HG03558 (cell line): ENCODE results near the gene EN2.

Source experiments
- ATAC-seq: cut with Tn5 transposase; IDR thresholded peaks from one replicate; pipeline ENCODE4 v1.9.1; 2021; ENCODE audit warnings: moderate number of reproducible peaks; ENCODE audit not compliant: unreplicated experiment; ENCODE audit errors: extremely low read depth

The EN2 gene

GRCh38 chr7:155461631-155462030 lies 3.7 kb downstream of the EN2 start:
- no peak for ATAC-seq

GRCh38 chr7:155462163-155462735 lies 4.3 kb downstream of the EN2 start:
- ATAC-seq = no peak

GRCh38 chr7:155463114-155463811 lies 5.3 kb downstream of the EN2 start:
- no peak for ATAC-seq

- ATAC-seq = no peak
Measured at GRCh38 chr7:155464183-155464582, 6.3 kb downstream of the EN2 start.

- no peak for ATAC-seq
Measured at GRCh38 chr7:155464948-155465739, 7.2 kb downstream of the EN2 start.

GRCh38 chr7:155465761-155466141 lies 7.8 kb downstream of the EN2 start:
- ATAC-seq = no peak

GRCh38 chr7:155466142-155466813 lies 8.3 kb downstream of the EN2 start:
- ATAC-seq = no peak

- peak; percentile 59 for ATAC-seq
Measured at GRCh38 chr7:155466814-155467733, 9.1 kb downstream of the EN2 start.

- no peak for ATAC-seq
Measured at GRCh38 chr7:155467846-155468784, 10.2 kb downstream of the EN2 start.

GRCh38 chr7:155468785-155469148 lies 10.8 kb downstream of the EN2 start:
- no peak for ATAC-seq

GRCh38 chr7:155469311-155470185 lies 11.6 kb downstream of the EN2 start:
- no peak for ATAC-seq

GRCh38 chr7:155470186-155470487 lies 12.2 kb downstream of the EN2 start:
- ATAC-seq = no peak

GRCh38 chr7:155470686-155471638 lies 13.0 kb downstream of the EN2 start:
- ATAC-seq = no peak

GRCh38 chr7:155471718-155472117 lies 13.8 kb downstream of the EN2 start:
- ATAC-seq = no peak

- ATAC-seq = peak; percentile 83
Measured at GRCh38 chr7:155477476-155477875, 19.5 kb downstream of the EN2 start.

- ATAC-seq = no peak
Measured at GRCh38 chr7:155481764-155482163, 23.8 kb downstream of the EN2 start.
